Lower leg skin (tissue), 4 donors: ENCODE data around the gene ALDH18A1. TPM values are rescaled to one million over a fixed set of nuclear protein-coding genes. Genes with fewer than 3 reads are reported as not detected.

Experiments
- DNase-seq, 2 donors: peaks; one replicate each; pipeline ENCODE4 v3.0.0-alpha.2; 2019; ENCODE audit warnings: low spot score in 2 of 2
- H3K4me3 ChIP-seq: fragments of 200-600 bp; sonication (generic); 2 replicates; pipeline ENCODE4 v1.5.1; 2017; ENCODE audit warnings: mild to moderate bottlenecking, low read depth; ENCODE audit not compliant: poor library complexity, severe bottlenecking
- POLR2A ChIP-seq, 2 donors: fragments of 450-650 bp; IDR thresholded peaks; one replicate each; pipeline ENCODE4 v1.6.1; 2016 to 2017; ENCODE audit warnings: antibody characterized with exemption in 2 of 2, mild to moderate bottlenecking in 1 of 2, moderate library complexity in 1 of 2
- WGBS, 2 donors: methylation state at CpG; one replicate each; pipeline ENCODE4 v1.1.5; 2018; 5-methylcytosine and 5-hydroxymethylcytosine counted together
- intact Hi-C: fragments of 100-400 bp; cut with DNase I; formaldehyde crosslinking; loops from one replicate; pipeline ENCODE4 v1.15.0; 2023; ENCODE audit warnings: low total_unique reads
- total RNA-seq, 4 donors: library from RNA; depleted of rRNA; stranded (reverse); fragments of >200 nt; gene quantifications; one replicate each; pipeline ENCODE4 v1.1.0, GENCODE V29; 2016
- TF ChIP-seq, protein P1 (sequence below), 3 donors: fragments of 450-650 bp; IDR thresholded peaks; one replicate each; pipeline ENCODE4 v1.5.1; 2016; ENCODE audit warnings: antibody characterized with exemption in 3 of 3, mild to moderate bottlenecking in 3 of 3, moderate library complexity in 2 of 3

The ALDH18A1 gene
- total RNA-seq, 4 donors from 2014 or later, result 25.1 to 32.4 (median 29.1) TPM

DNA sequence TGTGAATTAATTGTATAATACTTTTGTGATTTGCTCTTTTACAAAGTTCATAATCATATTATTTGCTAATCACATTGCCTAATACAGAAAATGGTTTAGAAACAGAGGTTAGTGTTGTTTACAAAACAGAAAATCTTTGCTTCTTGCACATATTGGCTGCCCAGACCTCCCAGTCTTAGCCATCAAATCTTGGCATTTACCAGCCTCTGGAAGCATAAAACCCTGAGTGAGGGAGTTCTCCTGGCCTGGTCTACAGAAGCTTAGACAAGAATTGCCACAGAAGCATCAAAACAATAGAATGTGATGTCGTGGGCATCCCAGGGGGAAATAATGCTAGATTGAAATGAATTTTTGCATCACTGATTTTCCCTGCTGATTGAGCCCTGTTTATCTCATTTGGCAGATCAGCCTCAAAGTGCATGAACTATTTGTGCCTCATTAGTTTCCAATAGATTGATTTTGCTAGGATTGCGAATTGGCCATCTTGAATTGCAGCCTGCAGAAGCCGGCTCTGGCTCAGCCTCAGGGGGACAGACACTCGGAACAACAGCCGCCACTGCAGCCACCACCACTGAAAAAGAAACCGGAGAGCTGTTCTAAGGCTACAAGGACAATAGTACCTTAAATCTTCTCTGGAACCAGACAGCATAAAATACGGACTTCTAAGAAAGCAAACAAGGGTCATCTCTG, 84.2 kb downstream of the ALDH18A1 start:
- intact Hi-C loops, result no loop called here
- WGBS, 2 donors, result 55 to 62% methylated on average over 7 of the region's 7 CpGs
- DNase-seq, result peak in 1 of 2 donors; percentile 31
- TF ChIP-seq, protein P1, sequence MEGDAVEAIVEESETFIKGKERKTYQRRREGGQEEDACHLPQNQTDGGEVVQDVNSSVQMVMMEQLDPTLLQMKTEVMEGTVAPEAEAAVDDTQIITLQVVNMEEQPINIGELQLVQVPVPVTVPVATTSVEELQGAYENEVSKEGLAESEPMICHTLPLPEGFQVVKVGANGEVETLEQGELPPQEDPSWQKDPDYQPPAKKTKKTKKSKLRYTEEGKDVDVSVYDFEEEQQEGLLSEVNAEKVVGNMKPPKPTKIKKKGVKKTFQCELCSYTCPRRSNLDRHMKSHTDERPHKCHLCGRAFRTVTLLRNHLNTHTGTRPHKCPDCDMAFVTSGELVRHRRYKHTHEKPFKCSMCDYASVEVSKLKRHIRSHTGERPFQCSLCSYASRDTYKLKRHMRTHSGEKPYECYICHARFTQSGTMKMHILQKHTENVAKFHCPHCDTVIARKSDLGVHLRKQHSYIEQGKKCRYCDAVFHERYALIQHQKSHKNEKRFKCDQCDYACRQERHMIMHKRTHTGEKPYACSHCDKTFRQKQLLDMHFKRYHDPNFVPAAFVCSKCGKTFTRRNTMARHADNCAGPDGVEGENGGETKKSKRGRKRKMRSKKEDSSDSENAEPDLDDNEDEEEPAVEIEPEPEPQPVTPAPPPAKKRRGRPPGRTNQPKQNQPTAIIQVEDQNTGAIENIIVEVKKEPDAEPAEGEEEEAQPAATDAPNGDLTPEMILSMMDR (IDR thresholded peaks at IDR 0.05), result no peak
- no peak for TF ChIP-seq POLR2A (IDR thresholded peaks at IDR 0.05)
- no peak overlapping the region for H3K4me3 ChIP-seq

DNA sequence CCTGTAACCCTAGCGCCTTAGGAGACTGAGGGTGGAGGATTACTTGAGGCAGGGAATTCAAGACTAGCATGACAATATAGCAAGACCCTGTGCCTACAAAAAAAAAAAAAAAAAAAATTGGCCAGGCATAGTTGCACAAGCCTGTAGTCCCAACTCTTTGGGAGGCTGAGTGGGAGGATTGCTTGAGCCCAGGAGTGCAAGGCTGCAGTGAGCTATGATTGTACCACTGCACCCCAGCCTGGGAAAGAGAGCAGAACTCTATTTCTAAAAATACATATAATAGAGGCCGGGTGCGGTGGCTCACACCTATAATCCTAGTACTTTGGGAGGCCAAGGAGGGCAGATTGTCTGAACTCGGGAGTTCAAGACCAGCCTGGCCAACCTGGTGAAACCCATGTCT, 85.1 kb downstream of the ALDH18A1 start:
- no peak for DNase-seq
- no peak for TF ChIP-seq POLR2A (IDR thresholded peaks at IDR 0.05)
- TF ChIP-seq, protein P1 (IDR thresholded peaks at IDR 0.05), result no peak
- intact Hi-C loops, result no loop called here
- WGBS, 2 donors, result 97 to 98% methylated on average over 4 of the region's 4 CpGs
- no peak overlapping the region for H3K4me3 ChIP-seq

DNA sequence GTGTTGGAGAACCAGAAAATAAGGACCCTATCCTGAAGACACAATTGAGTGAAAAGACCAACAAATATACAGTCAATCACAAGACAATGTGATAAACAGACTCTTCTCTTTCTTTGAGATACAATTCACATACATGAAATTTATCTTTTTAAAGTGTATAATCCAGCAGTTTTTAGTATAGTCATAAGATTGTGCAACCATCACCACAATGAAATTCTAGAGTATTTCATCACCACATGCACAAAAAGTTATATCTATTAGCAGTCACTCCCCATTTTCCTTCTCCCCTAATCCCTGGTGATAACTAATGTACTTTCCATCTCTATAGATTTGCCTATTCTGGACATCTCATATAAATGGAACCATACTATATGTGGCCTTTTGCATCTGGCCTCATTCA, 87.1 kb downstream of the ALDH18A1 start:
- TF ChIP-seq POLR2A (IDR thresholded peaks at IDR 0.05), result no peak
- intact Hi-C loops, result no loop called here
- H3K4me3 ChIP-seq, result no peak overlapping the region
- DNase-seq, result no peak

DNA sequence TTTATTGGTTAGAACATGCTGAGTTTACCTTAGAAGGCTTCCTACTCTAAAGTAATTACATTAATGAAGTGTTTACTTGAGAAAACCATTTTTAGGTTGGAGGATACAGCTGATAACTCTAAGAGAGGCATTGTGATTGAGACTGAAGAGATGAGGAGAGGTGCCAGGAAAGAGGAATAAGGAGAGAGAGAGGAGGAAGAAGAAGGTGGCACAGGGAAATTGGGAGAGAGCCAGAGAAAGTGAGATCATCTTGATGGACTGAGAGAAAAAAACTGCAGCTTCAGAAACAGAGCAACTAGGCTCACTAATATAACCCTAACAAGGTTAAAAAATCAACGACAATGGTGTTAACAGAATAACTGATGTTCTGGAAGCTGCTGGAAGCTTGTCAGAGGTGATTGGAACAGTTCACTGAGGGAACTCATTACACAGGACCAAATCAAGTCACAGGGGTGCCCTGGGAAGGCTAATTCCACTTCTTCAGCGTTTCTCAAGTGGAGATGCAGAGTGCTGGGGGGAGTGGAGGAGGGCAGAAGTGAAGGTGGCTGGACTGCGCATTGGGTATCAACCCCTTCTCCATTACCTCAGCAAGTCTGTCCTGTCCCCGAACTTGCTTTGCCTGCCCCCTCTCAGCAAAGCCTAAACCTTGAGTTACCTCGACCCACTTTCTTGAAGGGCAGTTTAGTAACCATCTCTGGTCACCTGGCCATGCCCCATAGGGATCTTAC, 88.4 kb downstream of the ALDH18A1 start:
- intact Hi-C loops, result no loop called here
- 74 to 82% methylated on average over 5 of the region's 5 CpGs for WGBS, 2 donors

DNA sequence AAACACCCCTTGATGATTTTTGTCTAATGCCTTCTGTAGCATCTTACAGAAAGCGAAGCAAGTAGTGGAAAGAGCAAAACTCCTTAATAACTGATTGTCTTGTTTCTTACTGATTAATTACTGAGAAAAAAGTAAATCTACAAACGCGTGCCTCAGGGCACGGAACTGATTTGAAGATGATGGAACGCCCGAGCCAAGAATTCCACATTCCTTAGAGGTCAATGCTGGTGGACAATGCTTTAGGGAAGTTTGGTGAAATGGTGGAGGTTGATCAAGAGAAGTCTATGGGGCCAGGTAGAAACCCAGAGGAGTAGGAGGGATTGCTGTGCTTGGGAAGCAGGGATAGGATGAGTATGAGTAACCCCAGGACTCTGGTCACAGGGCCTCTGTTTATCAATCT, 90.4 kb downstream of the ALDH18A1 start:
- intact Hi-C loops, result no loop called here
- DNase-seq, result no peak
- 80 to 83% methylated on average over 6 of the region's 6 CpGs for WGBS, 2 donors
- no peak overlapping the region for H3K4me3 ChIP-seq
- TF ChIP-seq, protein P1 (IDR thresholded peaks at IDR 0.05), result no peak
- TF ChIP-seq POLR2A (IDR thresholded peaks at IDR 0.05), result no peak

More for the DNA sequence above, 88.4 kb downstream of the ALDH18A1 start:
- H3K4me3 ChIP-seq, result no peak overlapping the region
- DNase-seq, result no peak
- TF ChIP-seq, protein P1 (IDR thresholded peaks at IDR 0.05), result no peak
- no peak for TF ChIP-seq POLR2A (IDR thresholded peaks at IDR 0.05)

DNA sequence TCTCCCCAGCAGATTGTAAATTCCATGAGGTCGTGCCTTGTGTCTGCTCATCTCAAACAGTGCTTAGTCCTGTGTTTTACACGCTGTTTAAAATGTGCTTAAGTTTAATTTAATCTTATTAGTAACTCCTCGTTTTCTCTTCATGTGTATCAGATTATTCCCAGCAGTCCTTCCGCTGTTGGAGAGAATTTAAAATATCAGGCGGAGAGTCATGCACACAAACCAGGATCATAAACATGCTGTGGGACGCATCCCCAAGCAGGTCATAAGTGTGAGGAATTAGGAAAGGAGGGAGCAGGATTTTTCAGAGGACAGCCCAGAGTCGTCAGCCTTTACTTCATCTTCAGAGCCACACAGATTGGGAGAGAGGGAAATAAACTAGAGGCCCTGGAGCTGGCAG, 91.2 kb downstream of the ALDH18A1 start:
- intact Hi-C loops, result no loop called here

More for the DNA sequence above, 91.2 kb downstream of the ALDH18A1 start:
- no peak for DNase-seq
- H3K4me3 ChIP-seq, result no peak overlapping the region
- WGBS, 2 donors, result 82 to 86% methylated on average over 7 of the region's 7 CpGs
- TF ChIP-seq, protein P1 (IDR thresholded peaks at IDR 0.05), result no peak
- no peak for TF ChIP-seq POLR2A (IDR thresholded peaks at IDR 0.05)
